ENCODE data around the gene TRPV3.
A peak's percentile ranks its signal among the peaks of the same experiment; 100 is the strongest.
"Not testable (repeated sequence)": the region's sequence is repeated elsewhere in the genome, so short reads cannot be mapped to it uniquely, and the experiment has no call there.

Gene TRPV3

DNA sequence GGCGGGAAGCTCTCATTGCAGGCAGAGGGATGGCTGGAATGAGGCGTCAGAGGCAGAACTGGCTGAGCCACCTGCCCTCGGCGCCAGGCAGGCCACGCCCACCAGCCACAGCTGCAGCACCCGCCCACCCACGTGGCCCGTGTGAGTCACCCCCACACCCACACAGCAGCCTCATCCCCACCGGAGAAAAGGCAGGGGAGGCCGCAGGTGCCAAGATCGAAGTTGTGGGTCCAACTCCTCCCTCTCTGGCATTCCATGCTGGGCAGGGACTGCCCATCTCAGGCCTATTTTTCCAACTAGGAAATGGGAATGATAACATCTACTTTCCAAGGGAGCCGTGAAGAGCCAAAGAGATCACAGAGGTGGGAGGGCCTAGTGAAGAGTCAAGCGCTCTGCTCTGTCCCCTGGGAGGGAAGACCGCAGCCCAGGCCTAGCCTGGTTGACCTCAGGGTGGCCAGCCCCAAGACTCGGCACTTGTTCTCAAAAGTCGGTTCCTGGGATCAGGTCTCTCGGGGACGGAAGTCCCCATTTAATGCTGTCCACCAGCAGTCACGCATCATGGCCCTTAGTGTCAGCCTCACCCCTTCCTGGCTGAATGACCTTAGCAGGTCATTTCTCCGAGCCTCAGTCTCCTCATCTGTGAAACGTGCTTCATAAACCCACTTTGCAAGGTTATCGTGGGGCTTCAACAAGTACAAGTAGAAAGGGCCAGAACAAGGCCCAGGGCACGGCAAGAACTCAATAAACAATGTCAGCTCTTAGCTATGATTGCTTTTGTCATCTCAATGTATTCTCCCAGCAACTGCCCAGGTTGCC, at the start of gene TRPV3:
TRPV3 (minus strand) TSS at position 45 of the 816 bp plus-strand sequence. CDS start 2,962 bp downstream, outside the sequence.
- peak; percentile 40 for DNase-seq

DNA sequence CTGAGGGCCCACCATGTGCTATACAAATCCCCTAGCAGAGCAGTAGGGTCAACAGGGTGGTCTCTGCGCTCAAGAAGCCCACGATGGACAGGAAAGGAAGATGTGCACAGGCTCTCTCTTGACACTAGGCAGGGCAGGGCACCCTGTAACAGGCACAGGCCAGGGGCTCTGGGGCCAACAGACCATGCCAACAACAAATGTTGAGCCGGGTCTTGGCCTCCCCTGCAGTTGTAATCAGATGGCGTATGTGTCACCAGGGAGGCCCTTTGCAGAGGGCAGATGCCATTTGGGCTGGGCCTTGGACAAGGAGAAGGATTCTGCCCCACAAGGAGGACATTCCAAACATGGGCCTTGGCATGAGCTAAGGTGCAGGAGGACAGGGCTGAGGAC, 46.3 kb upstream of the TRPV3 start:
- DNase-seq = no peak

DNA sequence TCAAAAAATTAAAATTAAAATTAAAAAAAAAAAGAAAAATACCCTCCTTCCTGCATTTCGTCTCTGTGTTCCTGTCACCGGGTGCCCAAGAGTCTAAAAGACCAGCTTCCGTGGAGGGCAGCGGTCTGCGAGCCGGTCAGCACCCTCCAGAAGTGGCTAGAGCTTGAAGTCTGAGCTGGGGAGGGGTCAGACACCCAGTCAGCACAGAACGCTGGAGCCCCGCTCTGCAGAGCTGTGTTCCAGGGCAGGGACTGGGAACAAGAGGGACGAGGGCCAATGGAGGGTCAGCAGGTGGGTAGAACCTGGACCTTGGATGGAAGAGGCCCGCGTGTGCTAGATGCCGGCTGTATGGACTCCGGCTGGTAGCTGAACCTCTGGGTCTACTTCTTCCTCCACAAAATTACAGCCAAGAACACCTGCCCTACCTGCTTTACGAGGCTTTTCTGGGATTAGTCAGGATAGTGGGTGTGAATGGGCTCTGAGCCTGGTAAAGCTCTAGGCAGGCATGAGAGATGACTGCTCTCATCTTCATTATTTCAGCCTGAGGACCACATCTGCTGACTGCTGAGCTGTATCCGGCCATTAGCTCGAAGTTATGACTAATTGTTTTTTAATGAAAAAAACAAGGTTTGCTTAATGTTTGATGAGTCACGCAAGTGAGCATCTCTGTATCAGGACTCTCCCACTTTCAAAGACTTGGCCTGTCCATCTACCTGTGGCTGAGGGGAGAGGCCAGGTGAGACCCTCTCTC, 45.7 kb upstream of the TRPV3 start:
- DNase-seq = no peak

DNA sequence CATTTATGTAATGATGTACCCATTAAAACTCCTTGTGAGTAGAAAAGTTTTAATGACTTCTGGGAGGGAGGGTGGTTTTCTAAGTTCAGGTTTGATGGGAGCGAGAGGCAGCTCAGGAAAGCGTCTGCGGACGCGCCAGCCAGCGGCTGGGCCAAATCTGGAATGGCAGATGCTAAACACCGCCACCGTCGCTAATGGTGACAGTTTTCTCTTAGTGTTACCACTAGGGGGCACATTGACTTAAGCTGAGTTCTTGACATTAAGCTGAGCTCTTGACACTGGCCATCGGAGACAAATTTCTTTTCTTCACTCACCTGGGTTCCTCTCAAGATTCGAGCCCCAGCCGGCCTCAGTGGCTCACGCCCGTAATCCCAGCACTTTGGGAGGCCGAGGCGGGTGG, 44.9 kb upstream of the TRPV3 start:
- DNase-seq = peak; percentile 1

DNA sequence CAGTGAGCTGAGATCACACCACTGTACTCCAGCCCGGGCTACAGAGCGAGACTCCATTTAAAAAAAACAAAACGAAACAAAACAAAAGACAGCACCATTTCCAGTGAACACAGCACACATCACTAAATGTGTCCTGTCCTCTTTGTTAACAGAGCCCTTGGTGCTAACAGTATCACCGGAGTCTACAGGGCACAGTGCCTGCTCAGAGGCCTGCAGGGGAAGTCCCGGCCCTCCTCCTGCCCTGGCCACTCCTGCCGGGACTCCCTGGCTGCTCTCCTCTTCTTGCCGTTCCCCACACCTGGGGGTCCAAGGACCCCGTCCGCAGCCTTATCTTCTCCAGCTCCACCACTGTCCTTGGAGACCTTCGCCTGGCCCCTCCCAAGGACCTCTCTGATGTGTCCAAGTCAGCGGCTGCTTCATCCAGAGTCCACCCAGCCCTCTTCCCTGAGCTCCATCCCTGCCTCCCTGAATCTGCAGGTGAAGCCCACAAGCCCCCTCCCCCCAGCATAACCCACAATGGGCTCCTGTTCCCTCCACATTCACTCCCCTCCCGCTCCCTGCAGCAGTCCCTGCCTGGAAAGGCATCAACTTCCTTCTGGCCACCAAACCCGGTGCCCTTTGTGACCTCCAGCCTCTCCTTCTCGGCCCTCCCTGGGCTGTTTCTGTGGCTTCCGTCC, 43.1 kb upstream of the TRPV3 start:
- DNase-seq = no peak

DNA sequence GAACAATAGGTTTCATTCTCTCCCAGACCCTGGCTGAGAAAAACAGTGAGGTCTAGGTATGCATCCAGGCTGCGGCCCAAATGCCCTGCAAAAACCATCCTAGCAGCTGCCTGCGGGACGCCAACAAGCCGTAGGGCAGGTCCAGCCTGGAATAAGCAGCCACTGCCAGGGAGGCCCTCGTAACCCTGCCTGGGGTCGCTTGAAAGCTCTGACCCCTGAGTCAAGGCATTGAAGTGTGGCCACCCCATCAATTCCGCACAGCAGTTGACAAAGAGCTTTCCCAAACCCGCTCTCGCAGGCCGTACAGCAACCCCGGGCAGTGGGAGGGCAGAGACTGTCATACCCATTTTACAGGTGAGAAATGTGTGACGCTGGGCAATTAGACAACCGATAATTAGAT, 40.5 kb upstream of the TRPV3 start:
- DNase-seq = no peak

DNA sequence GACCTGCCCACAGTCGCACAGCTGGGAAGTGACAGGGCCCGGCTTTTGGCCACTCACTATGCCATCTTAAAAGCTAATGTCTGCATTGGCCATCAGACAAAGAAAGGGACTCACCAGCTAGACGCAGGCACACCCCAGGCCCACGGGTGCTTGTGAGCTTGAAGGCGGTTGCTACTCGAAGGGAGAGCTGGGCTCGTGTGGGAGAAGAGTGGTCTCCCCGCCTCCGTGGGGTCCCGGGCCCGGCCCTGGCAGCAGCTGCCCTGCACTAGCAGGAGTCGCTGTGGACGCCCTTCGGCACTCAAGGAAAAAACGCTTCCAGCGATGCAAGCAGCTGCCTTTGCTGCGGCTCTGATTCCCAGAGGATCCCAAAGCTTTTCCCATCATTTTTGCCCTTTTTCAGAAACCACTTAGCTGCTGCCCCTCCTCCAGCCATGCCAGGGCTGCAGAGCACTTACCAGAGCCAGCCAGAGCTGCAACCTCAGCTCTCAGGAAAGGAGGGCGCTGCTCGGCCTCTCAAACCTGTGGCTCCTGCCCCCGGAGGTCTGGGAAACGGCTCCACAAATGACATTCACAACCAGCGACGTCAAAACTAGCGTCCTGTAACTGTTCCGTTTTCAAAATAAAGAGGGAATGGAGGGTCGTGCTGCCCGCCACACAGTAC, 39.3 kb upstream of the TRPV3 start:
- no peak for DNase-seq

DNA sequence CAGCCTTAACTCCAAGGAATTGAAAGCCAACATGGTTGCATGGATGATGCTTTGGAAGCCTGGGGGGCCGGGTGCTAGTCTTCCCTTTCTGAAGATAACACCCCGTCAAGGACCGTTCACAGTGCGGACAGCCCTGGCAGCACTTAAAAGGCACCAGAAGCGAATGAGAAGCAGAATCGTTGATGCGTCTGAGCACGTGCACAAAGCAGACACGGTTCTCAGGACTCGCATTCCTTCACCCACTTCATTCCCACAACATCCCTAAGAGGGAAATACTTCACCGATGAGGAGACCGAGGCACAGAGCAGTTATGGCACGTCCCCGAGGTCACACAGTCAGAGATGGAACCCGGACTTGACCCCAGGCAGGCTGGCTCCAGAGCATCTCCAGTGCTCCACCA, 37.4 kb upstream of the TRPV3 start:
- no peak for DNase-seq

DNA sequence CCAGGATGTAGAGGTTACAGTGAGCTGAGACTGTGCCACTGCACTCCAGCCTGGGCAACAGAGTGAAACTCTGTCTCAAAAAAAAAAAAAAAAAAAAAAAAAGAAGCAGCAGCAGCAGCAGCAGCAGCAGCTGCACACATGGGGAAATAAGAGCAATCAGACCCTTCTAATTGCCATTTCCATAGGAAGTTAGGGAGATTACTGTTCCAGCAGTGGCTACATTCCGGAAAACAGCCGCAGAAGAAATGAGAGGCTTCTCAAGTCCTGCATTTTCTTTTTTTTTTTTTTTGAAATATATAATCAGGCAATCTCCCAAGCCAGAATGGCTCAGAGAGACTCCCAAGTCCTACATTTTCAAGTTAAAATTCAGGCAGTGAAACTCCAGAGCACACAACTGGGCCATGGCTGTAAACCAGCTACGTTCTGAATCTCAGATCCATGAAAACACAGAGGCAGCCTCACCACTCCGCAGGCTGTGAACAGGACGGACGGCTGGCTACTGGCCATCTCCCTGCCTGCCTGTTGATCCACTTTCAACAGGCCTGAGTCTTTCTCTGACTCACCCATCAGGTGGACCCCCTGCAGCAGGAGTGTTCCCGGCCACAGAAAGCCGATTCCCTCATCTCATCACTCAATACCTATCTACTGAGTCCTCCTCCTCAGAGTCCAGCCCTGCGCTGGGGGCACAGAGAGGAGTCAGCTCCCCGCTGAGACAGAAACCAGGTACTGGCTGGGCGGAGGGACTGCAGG, 36.6 kb upstream of the TRPV3 start:
- no peak for DNase-seq

DNA sequence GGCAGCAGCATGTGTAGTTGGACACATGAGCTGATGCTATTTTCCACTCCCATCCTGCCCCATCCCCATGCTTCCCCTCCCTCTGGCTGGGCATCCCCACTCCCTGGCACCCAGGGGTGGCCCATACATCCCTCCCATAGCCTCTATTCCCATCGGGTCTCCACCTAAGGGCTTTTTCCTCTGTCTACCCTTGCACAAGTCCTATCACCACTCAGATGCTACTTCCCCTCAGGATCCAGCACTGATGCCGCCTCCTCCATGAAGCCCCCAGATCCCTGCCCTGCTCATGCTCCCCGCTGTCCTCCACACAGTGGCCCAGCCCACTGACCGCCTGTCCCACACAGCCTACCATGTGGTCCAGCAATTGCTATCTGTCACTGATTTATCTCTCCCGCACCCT, 35.8 kb upstream of the TRPV3 start:
- DNase-seq = no peak

DNA sequence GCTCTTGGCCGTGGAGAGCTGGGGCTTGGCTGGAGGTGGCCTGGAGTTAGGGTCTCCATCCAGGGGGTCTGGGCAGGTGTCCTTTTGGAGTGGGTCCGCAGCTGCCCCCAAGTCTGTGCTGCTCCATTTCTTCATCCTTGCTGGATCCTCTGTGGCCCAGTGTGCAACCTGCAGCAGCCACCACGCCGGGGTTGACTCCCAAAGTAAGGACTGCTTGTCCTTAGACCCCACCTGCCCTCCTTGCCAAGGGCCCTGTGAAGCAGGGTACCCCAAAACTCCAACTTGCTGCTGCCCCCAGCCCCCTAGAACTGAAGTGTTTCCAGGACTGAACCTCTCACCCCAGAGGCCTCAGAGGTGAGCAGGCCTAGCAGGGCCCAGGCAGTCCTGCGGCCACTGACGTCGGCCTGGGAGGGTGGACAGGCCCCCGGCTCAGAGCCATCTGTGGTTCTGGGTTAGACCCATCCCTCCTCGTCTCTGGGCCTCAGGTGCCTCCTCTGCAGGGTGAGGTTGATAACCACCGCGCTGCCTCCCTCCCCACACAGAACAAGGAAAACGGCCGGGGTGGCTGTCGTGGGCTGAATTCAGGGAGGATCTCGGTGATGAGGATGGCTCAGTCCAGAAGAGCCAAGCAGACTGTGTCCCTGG, 34.7 kb upstream of the TRPV3 start:
- no peak for DNase-seq

DNA sequence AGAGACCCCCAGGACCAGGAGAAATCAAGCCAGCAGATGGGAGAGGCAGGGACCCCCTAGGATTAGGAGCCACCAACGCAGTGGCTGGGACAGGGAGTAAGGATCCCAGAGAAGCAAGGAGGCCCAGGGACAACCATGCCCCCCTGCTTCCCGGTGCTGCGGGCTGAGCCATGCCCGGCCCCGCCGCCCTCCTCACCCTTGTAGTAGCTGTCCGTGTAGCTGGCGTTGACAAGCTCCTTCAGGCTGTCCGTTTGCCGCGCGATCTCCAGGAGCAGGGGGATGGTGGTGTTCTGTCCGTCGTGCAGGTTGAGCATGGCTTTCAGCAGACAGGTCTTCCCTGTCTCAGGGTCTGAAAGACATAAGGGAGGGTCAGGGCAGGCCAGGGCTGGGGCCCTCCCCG, 33.2 kb upstream of the TRPV3 start:
- DNase-seq = no peak

DNA sequence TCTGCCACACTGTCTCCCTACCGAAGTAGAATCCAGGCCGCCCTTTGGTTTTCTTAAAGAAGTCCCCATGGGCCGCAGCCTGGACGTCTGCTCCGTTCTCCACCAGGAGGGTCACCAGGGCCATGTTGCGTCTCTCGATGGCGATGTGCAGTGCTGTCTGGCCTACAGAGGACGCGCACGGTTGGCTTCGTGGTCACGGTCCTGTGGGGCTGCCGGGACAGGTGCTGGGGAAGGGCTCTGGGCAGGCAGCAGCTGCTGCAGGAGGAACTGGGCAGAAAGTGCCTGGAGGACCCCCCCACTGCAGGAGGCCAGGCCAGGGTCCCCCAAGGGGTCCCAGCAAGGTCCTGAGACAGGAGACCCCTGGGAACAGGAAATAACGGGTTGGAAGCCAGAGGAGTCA, 32.6 kb upstream of the TRPV3 start:
- DNase-seq = no peak

DNA sequence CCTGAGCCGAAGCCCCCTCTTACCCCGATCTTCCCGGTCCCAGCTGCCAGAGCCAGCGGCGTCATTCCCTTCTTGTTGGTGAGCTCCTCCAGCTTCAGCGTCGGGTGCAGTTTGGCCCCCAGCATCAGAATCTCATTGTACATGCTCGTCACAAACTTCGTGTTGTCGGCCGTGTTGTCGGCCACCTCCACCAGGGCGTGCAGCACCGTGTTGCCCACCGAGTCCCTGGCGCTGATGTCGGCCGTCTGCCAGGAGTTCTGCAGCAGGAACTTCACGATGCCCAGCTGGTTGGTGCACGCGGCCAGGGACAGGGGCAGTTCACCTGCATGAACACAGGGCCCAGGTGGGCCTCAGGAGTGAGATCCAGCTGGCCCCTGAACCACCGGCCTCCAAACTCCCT, 32.2 kb upstream of the TRPV3 start:
- no peak for DNase-seq

DNA sequence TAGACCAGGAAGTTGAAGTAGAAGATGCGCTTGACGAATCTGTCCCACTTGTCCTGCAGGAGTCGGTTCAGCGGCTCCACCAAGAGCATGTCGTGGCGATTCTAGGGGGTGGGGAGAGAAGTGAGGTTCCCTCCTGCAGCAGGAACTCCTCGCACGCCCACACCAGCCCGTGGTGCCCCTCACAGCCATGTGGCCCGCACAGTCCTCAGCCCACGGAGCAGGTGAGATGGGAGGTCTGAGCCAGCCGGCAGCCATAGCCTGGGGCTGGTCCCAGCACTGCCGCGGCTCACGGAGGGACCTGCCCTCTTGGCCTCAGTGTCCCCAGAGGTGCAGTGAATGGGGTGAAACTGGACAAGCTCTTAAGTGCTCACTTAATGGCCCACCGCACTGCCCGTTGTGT, 28.2 kb upstream of the TRPV3 start:
- no peak for DNase-seq

DNA sequence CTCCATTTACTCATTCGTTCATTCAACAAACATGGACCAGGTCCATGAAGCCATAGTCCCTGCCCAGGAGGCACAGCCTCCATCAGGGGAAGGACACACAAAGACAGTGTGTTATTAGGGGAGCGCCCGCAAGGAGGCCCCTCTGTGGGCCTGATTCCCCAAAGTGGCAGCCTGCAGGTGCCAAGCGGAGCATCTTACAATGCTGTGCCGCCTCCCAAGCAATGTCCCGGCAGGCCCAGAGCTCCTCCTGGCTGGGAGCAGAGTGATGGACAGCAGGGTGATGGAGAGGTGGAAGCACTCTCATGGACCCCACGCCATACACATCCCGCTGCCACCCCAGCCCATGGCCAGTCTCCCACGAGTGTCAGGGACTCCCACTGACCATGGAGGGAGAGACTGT, 25.8 kb upstream of the TRPV3 start:
- DNase-seq = no peak

DNA sequence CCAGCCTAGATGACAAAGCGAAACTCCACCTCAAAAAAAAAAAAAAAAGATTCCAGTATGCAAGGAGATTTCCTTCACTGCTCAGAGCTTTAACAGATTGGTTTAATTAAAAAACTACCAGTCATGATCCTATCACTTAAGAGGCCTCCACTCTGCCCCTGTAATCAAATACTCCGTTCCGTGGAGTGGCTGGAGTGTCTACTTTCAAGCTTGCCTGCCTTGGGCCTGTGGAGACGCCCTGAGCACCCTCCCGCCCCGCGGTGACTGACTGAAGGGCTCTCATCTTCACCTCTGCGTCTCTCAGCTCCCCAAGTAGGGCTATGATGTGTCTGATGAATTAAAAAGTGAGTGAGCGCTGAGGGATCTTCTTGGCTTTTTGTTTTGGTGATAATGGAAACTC, 25.3 kb upstream of the TRPV3 start:
- no peak for DNase-seq

DNA sequence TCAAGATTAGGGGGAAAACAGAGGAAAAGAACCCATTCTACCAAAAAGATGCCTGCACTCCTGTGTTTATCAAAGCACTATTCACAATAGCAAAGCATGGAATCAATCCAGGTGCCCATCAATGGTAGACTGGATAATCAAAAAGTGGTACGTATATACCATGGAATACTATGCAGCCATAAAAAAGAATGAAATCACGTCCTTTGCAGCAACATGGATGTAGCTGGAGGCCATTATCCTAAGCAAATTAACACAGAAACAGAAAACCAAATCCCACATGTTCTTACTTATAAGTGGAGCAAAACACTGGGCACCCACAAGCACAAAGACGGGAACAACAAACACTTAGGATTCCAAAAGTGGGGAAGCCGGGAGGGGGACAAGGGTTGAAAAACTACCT, 21.1 kb upstream of the TRPV3 start:
- not testable (repeated sequence) for DNase-seq

DNA sequence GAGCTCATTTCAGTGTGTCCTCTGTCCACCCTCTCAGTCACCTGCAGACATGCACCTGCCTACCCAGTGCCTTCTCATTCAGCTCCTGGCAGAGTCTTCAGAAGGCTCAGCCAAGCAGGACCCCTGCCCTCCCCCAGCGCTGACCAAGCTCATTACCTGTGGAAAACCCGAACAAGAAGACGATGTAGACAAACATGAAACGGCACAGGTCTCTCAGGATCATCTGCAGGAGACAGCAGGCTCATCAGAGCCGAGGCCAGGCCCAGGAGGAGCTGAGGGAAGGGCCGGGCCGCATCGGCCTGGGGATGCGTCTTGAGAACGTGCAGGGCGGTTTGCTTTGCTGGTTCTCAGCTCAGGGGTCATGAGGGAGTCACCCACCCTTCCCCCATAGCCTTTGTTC, 19.4 kb upstream of the TRPV3 start:
- no peak for DNase-seq

DNA sequence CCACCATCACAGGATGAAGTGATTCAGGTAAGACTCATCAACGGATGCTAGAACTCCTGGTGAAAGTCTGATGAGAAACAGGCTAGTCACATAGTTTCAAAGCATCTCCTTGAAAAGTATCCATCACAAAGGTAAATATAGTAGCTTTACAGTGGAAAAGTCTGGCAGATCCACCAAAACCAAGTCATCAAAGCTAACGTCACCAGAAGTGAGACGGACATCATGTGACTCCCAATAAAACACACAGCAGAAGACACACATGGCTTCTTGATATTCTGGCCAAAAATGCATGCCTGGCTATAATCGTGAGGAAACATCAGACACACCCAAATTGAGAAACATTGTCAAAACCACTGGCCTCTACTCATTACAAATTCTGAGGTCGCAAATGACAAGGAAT, 17.9 kb upstream of the TRPV3 start:
- DNase-seq = no peak

DNA sequence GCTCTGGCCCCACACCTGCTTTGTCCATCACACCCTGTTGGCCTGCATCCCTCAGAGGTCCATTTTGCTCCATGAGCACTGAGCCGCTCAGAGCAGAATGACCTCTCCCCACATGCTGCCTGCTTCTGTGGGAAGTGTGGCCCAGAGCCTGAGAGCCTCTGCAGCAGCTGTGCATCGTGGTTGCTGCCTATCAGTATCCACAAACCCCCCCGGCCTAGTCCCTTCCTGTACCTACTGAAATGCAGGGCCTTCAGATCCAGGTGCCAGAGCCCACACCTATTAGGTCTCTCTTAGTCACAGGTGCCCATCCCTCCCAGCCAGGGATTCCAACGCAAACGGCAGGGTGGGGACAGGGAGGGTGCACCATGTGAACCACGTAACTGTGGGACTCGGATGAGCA, 16.6 kb upstream of the TRPV3 start:
- no peak for DNase-seq

Measured in CD4-positive, alpha-beta T cell treated with Interleukin-4 for 4 hours (primary cell).